GM23338 (cell line): ENCODE data around the gene GSG1. TPM values are rescaled to one million over a fixed set of nuclear protein-coding genes. Genes with fewer than 3 reads are reported as not detected.

Experiments
- ATAC-seq: fragments of 200-7000 bp; cut with Tn5 transposase; 3 replicates; pipeline ENCODE4 v1.9.1; 2020
- DNase-seq: peaks from one replicate; pipeline ENCODE4 v3.0.0-alpha.2; 2015; ENCODE audit warnings: low spot score
- H2AFZ ChIP-seq: fragments of 200-600 bp; sonication (generic); 2 replicates; pipeline ENCODE4 v1.8.0; 2016; ENCODE audit warnings: antibody characterized with exemption, mild to moderate bottlenecking, moderate library complexity
- H3F3A ChIP-seq: fragments of 200-600 bp; sonication (generic); replicated peaks from 2 replicates; pipeline ENCODE4 v1.8.0; 2017; ENCODE audit warnings: antibody characterized with exemption, mixed run types, low read depth
- H3K27ac ChIP-seq: fragments of 200-600 bp; sonication (generic); 2 replicates; pipeline ENCODE4 v1.6.1; 2016; ENCODE audit warnings: low read depth
- H3K27me3 ChIP-seq: fragments of 200-600 bp; sonication (generic); 2 replicates; pipeline ENCODE4 v1.8.0; 2016; ENCODE audit warnings: mild to moderate bottlenecking, mixed run types, moderate library complexity; ENCODE audit not compliant: insufficient read depth
- H3K36me3 ChIP-seq: fragments of 200-600 bp; sonication (generic); 2 replicates; pipeline ENCODE4 v1.8.0; 2016; ENCODE audit warnings: mild to moderate bottlenecking; ENCODE audit not compliant: insufficient read depth
- H3K4me1 ChIP-seq: fragments of 200-600 bp; sonication (generic); 2 replicates; pipeline ENCODE4 v1.8.0; 2016; ENCODE audit warnings: mild to moderate bottlenecking, moderate library complexity; ENCODE audit not compliant: insufficient read depth
- H3K4me2 ChIP-seq: fragments of 200-600 bp; sonication (generic); 2 replicates; pipeline ENCODE4 v1.7.1; 2017; ENCODE audit warnings: mixed run types
- H3K4me3 ChIP-seq: fragments of 200-600 bp; sonication (generic); 2 replicates; pipeline ENCODE4 v1.6.1; 2016; ENCODE audit warnings: mixed run types
- H3K79me2 ChIP-seq: fragments of 200-600 bp; sonication (generic); replicated peaks from 2 replicates; pipeline ENCODE4 v1.8.0; 2017; ENCODE audit warnings: mild to moderate bottlenecking; ENCODE audit not compliant: insufficient read depth
- H3K9me2 ChIP-seq: fragments of 200-600 bp; sonication (generic); 2 replicates; pipeline ENCODE4 v1.8.0; 2017; ENCODE audit not compliant: insufficient read depth
- H4K20me1 ChIP-seq: fragments of 200-600 bp; sonication (generic); replicated peaks from 2 replicates; pipeline ENCODE4 v1.8.0; 2017; ENCODE audit warnings: mild to moderate bottlenecking; ENCODE audit not compliant: insufficient read depth
- H3K27ac Mint-ChIP-seq: 2 replicates; pipeline ENCODE4 v1.8.0; 2020; ENCODE audit warnings: inconsistent platforms, mild to moderate bottlenecking, moderate library complexity, mixed read lengths
- H3K27me3 Mint-ChIP-seq: 3 replicates; pipeline ENCODE4 v1.8.0; 2022; ENCODE audit warnings: low read depth, mild to moderate bottlenecking, moderate library complexity, mixed read lengths, inconsistent platforms; ENCODE audit not compliant: insufficient read depth, poor library complexity
- H3K36me3 Mint-ChIP-seq: 3 replicates; pipeline ENCODE4 v1.8.0; 2021; ENCODE audit warnings: low read depth, mild to moderate bottlenecking, inconsistent platforms, moderate library complexity, mixed read lengths
- H3K4me1 Mint-ChIP-seq: 3 replicates; pipeline ENCODE4 v1.8.0; 2020; ENCODE audit warnings: mild to moderate bottlenecking, inconsistent platforms, mixed read lengths
- H3K4me3 Mint-ChIP-seq: 3 replicates; pipeline ENCODE4 v1.8.0; 2021; ENCODE audit warnings: moderate library complexity, mild to moderate bottlenecking, inconsistent platforms, mixed read lengths
- H3K9me3 Mint-ChIP-seq: 3 replicates; pipeline ENCODE4 v1.8.0; 2020; ENCODE audit warnings: moderate library complexity, mild to moderate bottlenecking, inconsistent platforms, mixed read lengths
- CREB1 ChIP-seq: fragments of 250-450 bp; sonication (Bioruptor Pico); IDR thresholded peaks from 2 replicates; pipeline ENCODE4 v1.5.0; 2020; ENCODE audit warnings: low read depth, mild to moderate bottlenecking, moderate library complexity
- CTCF ChIP-seq, 2 experiments: fragments of 200-600 bp in 1 of 2; sonication (generic) in 1 of 2; conservative IDR thresholded peaks; 2 replicates each; pipeline versions ENCODE4 v1.5.1 to v1.6.1; 2016 to 2017; ENCODE audit warnings: antibody characterized with exemption in 2 of 2, low read depth in 2 of 2, mild to moderate bottlenecking in 2 of 2, moderate library complexity in 1 of 2
- EZH2 ChIP-seq: fragments of 200-600 bp; sonication (generic); IDR thresholded peaks from one replicate; pipeline ENCODE4 v1.8.0; 2017; ENCODE audit warnings: antibody characterized with exemption, mild to moderate bottlenecking, low read depth; ENCODE audit not compliant: unreplicated experiment
- EZH2phosphoT487 ChIP-seq: fragments of 200-600 bp; sonication (generic); IDR thresholded peaks from one replicate; pipeline ENCODE4 v1.8.1; 2018; ENCODE audit warnings: antibody characterized with exemption; ENCODE audit not compliant: unreplicated experiment
- JUNB ChIP-seq: IDR thresholded peaks from one replicate; pipeline ENCODE4 v1.6.1; 2016; ENCODE audit warnings: antibody characterized with exemption; ENCODE audit not compliant: unreplicated experiment
- NANOG ChIP-seq: IDR thresholded peaks from 2 replicates; pipeline ENCODE4 v1.6.1; 2016; ENCODE audit warnings: antibody characterized with exemption, borderline replicate concordance
- POLR2AphosphoS5 ChIP-seq: IDR thresholded peaks from 2 replicates; pipeline ENCODE4 v1.6.1; 2016; ENCODE audit warnings: antibody characterized with exemption, low read depth
- REST ChIP-seq: IDR thresholded peaks from one replicate; pipeline ENCODE4 v1.6.1; 2018; ENCODE audit warnings: antibody characterized with exemption; ENCODE audit not compliant: unreplicated experiment
- STAT1 ChIP-seq: IDR thresholded peaks from one replicate; pipeline ENCODE4 v1.6.1; 2016; ENCODE audit warnings: antibody characterized with exemption; ENCODE audit not compliant: unreplicated experiment
- ZNF114 ChIP-seq: fragments of 250-450 bp; sonication (Bioruptor Pico); IDR thresholded peaks from 2 replicates; pipeline ENCODE4 v1.5.0; 2020; ENCODE audit warnings: mild to moderate bottlenecking, moderate library complexity
- ZNF331 ChIP-seq: fragments of 250-450 bp; sonication (Bioruptor Pico); IDR thresholded peaks from 2 replicates; pipeline ENCODE4 v1.5.0; 2020; ENCODE audit warnings: low read depth, mild to moderate bottlenecking, moderate library complexity
- ZNF462 ChIP-seq: fragments of 250-450 bp; sonication (Bioruptor Pico); IDR thresholded peaks from 2 replicates; pipeline ENCODE4 v1.5.0; 2020; ENCODE audit warnings: mild to moderate bottlenecking, moderate library complexity
- polyA plus RNA-seq: library from polyadenylated mRNA; unstranded; fragments of >200 nt; fragmentation: Nextera tagmentation; extraction: Ambion mirVana; gene quantifications from 2 replicates; pipeline ENCODE4 v1.2.1, GENCODE V29; 2016
- total RNA-seq: library from RNA; depleted of rRNA; stranded (reverse); fragments of >200 nt; shearing (Covaris generic); gene quantifications from 2 replicates; pipeline ENCODE4 v1.2.3, GENCODE V29; 2014
- TF ChIP-seq, protein P1 (sequence below): IDR thresholded peaks from 2 replicates; pipeline ENCODE4 v1.6.1; 2016; ENCODE audit warnings: antibody characterized with exemption

GSG1 gene
- total and polyA plus RNA-seq, 2 experiments from 2014 or later = 0.17 to 0.63 TPM

- no peak for DNase-seq
- Histone ChIP-seq H4K20me1 (no peaks in the 10 kb centered on the region), H3K79me2 (no peaks in the 10 kb centered on the region), H2AFZ (no peak overlapping the region; the same call in 1 of the 2 replicates), H3K4me3 (no peak overlapping the region), H3K36me3 (no peaks in the 10 kb centered on the region), H3K27ac (no peak overlapping the region), H3K9me2 (peaks cover 9% of the 10 kb centered on the region; the same call in 1 of the 2 replicates), H3K27me3 (no peaks in the 10 kb centered on the region), H3F3A (no peaks in the 10 kb centered on the region), H3K4me1 (no peaks in the 10 kb centered on the region), H3K4me2 (no peak overlapping the region)
- no peaks in the 10 kb centered on the region for H3K27me3 Mint-ChIP-seq
- H3K4me1 Mint-ChIP-seq = peaks cover 7% of the 10 kb centered on the region
- H3K9me3 Mint-ChIP-seq = no peaks in the 10 kb centered on the region
- ATAC-seq = no peak
- H3K36me3 Mint-ChIP-seq = no peaks in the 10 kb centered on the region
- TF ChIP-seq JUNB = no peak
- no peak for TF ChIP-seq ZNF331 (CRISPR knock-in tag)
- TF ChIP-seq STAT1 = no peak
- TF ChIP-seq NANOG = no peak
- TF ChIP-seq EZH2phosphoT487 = no peak
- no peak for TF ChIP-seq CTCF (conservative IDR thresholded peaks at IDR 0.05; ENCODE audit: low read depth in 2 of 2)
- no peak for TF ChIP-seq CREB1 (CRISPR knock-in tag)
- TF ChIP-seq EZH2 = no peak
- no peak for TF ChIP-seq REST
- no peak for TF ChIP-seq ZNF462
- TF ChIP-seq, protein P1, sequence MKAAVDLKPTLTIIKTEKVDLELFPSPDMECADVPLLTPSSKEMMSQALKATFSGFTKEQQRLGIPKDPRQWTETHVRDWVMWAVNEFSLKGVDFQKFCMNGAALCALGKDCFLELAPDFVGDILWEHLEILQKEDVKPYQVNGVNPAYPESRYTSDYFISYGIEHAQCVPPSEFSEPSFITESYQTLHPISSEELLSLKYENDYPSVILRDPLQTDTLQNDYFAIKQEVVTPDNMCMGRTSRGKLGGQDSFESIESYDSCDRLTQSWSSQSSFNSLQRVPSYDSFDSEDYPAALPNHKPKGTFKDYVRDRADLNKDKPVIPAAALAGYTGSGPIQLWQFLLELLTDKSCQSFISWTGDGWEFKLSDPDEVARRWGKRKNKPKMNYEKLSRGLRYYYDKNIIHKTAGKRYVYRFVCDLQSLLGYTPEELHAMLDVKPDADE = no peak
- no peak for TF ChIP-seq ZNF114 (CRISPR knock-in tag)
- TF ChIP-seq POLR2AphosphoS5 = no peak
- H3K4me3 Mint-ChIP-seq = no peak overlapping the region
- no peak overlapping the region for H3K27ac Mint-ChIP-seq
Measured at GRCh38 chr12:13127444-13127843, 24.0 kb upstream of the GSG1 start.
